ENCODE results near the gene CACUL1. TPM values are rescaled to one million over a fixed set of nuclear protein-coding genes. Genes with fewer than 3 reads are reported as not detected.
A peak's percentile ranks its signal among the peaks of the same experiment; 100 is the strongest.

CACUL1 gene
- total and polyA plus RNA-seq, 2 of the 13 experiments (the other 11 are each of a cell fraction or from before 2014, with no cell fraction given): 14.2 to 31.0 TPM

DNA sequence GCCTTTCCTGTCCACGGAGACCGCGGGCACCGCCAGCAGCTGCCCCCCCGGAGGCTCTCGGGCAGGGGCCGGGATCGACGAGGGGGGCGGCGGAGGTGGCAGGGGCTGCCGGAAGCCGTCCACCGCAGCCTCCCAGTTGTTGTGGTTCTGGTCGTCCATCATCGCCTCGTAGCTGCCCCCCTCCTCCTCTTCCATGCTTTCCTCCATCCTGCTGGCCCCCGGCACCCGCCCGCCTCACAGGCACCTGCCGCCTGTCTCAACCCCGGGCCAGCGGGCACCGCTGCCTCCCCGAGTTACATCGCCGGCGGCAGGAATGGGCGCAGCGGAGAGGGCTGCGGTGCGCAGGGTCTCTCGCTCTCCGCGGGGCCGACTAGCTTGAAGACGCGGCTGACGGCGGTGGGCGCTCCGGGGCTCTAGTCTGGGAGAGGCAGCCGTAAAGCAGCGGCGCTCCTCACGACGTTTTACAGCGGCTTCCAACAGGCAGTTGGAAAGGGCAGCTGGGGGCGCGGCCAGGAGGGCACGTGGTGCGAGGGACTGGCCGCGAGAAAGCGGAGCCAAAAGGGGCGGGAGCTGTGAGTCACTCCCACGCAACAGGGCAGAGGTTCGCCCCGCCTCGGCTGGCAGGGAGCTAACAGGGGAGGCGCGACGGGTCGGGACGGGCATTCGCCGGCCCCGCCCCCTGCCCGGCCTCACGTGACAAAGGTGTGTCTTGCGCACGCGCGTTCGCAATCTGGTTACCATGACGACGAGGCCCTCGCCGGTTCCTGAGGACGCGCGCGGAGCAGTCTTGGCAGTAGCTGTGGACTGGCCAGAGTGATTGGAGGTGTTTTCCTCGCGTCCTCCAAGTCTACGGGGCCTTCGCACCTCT, at the start of gene CACUL1 (continued):
- TF ChIP-seq, protein P1, sequence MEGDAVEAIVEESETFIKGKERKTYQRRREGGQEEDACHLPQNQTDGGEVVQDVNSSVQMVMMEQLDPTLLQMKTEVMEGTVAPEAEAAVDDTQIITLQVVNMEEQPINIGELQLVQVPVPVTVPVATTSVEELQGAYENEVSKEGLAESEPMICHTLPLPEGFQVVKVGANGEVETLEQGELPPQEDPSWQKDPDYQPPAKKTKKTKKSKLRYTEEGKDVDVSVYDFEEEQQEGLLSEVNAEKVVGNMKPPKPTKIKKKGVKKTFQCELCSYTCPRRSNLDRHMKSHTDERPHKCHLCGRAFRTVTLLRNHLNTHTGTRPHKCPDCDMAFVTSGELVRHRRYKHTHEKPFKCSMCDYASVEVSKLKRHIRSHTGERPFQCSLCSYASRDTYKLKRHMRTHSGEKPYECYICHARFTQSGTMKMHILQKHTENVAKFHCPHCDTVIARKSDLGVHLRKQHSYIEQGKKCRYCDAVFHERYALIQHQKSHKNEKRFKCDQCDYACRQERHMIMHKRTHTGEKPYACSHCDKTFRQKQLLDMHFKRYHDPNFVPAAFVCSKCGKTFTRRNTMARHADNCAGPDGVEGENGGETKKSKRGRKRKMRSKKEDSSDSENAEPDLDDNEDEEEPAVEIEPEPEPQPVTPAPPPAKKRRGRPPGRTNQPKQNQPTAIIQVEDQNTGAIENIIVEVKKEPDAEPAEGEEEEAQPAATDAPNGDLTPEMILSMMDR (CRISPR knock-in tag; IDR thresholded peaks at IDR 0.05): peak; percentile 36
- peak in 1 of 2 experiments; percentile 58; a peak in 1 of 4 replicates for TF ChIP-seq KLF16 (CRISPR knock-in tag; IDR thresholded peaks at IDR 0.05)
- TF ChIP-seq ZNF446 (CRISPR knock-in tag; IDR thresholded peaks at IDR 0.05): peak; percentile 86; the same call in 1 of the 2 replicates
- no peak; the same call in 1 of the 2 replicates for TF ChIP-seq KDM4B (CRISPR knock-in tag; IDR thresholded peaks at IDR 0.05)
- TF ChIP-seq, protein P2, sequence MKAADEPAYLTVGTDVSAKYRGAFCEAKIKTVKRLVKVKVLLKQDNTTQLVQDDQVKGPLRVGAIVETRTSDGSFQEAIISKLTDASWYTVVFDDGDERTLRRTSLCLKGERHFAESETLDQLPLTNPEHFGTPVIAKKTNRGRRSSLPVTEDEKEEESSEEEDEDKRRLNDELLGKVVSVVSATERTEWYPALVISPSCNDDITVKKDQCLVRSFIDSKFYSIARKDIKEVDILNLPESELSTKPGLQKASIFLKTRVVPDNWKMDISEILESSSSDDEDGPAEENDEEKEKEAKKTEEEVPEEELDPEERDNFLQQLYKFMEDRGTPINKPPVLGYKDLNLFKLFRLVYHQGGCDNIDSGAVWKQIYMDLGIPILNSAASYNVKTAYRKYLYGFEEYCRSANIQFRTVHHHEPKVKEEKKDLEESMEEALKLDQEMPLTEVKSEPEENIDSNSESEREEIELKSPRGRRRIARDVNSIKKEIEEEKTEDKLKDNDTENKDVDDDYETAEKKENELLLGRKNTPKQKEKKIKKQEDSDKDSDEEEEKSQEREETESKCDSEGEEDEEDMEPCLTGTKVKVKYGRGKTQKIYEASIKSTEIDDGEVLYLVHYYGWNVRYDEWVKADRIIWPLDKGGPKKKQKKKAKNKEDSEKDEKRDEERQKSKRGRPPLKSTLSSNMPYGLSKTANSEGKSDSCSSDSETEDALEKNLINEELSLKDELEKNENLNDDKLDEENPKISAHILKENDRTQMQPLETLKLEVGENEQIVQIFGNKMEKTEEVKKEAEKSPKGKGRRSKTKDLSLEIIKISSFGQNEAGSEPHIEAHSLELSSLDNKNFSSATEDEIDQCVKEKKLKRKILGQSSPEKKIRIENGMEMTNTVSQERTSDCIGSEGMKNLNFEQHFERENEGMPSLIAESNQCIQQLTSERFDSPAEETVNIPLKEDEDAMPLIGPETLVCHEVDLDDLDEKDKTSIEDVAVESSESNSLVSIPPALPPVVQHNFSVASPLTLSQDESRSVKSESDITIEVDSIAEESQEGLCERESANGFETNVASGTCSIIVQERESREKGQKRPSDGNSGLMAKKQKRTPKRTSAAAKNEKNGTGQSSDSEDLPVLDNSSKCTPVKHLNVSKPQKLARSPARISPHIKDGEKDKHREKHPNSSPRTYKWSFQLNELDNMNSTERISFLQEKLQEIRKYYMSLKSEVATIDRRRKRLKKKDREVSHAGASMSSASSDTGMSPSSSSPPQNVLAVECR (CRISPR knock-in tag; IDR thresholded peaks at IDR 0.05; ENCODE audit: borderline replicate concordance): peak; percentile 88
- peak; percentile 39; the same call in 1 of the 2 replicates for TF ChIP-seq CEBPG (CRISPR knock-in tag; IDR thresholded peaks at IDR 0.05)
- peak; percentile 48; the same call in 1 of the 2 replicates for TF ChIP-seq ZNF605 (CRISPR knock-in tag; IDR thresholded peaks at IDR 0.05)
- no peak for TF ChIP-seq ZBTB8A (CRISPR knock-in tag; IDR thresholded peaks at IDR 0.05; ENCODE audit: borderline replicate concordance, low read depth)
- 0 out of 2 replicates have a peak, but pooled peaks have one; percentile 26 for TF ChIP-seq ZNF761 (CRISPR knock-in tag; conservative IDR thresholded peaks at IDR 0.05)
- TF ChIP-seq, protein P3, sequence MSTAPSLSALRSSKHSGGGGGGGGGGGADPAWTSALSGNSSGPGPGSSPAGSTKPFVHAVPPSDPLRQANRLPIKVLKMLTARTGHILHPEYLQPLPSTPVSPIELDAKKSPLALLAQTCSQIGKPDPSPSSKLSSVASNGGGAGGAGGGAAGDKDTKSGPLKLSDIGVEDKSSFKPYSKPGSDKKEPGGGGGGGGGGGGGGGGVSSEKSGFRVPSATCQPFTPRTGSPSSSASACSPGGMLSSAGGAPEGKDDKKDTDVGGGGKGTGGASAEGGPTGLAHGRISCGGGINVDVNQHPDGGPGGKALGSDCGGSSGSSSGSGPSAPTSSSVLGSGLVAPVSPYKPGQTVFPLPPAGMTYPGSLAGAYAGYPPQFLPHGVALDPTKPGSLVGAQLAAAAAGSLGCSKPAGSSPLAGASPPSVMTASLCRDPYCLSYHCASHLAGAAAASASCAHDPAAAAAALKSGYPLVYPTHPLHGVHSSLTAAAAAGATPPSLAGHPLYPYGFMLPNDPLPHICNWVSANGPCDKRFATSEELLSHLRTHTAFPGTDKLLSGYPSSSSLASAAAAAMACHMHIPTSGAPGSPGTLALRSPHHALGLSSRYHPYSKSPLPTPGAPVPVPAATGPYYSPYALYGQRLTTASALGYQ (CRISPR knock-in tag; IDR thresholded peaks at IDR 0.05): no peak
- TF ChIP-seq ZSCAN31 (CRISPR knock-in tag; IDR thresholded peaks at IDR 0.05; ENCODE audit: low read depth): peak; percentile 60; the same call in 1 of the 2 replicates
- TF ChIP-seq, protein P4, sequence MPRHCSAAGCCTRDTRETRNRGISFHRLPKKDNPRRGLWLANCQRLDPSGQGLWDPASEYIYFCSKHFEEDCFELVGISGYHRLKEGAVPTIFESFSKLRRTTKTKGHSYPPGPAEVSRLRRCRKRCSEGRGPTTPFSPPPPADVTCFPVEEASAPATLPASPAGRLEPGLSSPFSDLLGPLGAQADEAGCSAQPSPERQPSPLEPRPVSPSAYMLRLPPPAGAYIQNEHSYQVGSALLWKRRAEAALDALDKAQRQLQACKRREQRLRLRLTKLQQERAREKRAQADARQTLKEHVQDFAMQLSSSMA (CRISPR knock-in tag; IDR thresholded peaks at IDR 0.05): peak; percentile 69; the same call in 1 of the 2 replicates
- peak; percentile 54; the same call in 1 of the 2 replicates for TF ChIP-seq KLF6 (CRISPR knock-in tag; IDR thresholded peaks at IDR 0.05)

All from HepG2 (cell line).